IPS DF 4.7 (cell line): ENCODE measurements around the gene TARM1.
"Not testable (repeated sequence)": the region's sequence is repeated elsewhere in the genome, so short reads cannot be mapped to it uniquely, and the experiment has no call there.

Source experiments
- DNase-seq: peaks from one replicate; pipeline ENCODE4 v3.0.0-alpha.2; 2013; ENCODE audit warnings: low spot score; ENCODE audit errors: extremely low read depth

Gene TARM1

DNA sequence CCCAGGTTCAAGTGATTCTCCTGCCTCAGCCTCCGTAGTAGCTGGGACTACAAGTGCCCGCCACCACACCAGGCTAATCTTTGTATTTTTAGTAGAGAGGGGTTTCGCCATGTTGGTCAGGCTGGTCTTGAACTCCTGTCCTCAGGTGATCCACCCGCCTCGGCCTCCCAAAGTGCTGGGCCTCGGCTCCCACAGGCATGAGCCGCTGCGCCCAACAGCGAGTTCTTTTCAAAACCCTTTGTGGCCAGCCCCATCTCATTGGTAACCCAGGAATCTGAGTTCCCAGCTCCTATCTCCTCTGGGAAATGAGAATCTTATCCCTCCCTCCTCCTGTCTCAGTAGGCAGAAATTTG lies 18.7 kb upstream of the TARM1 start:
- DNase-seq = not testable (repeated sequence)

GRCh38 chr19:54099190-54099902 lies 18.2 kb upstream of the TARM1 start:
- no peak for DNase-seq

- no peak for DNase-seq
These were observed 15.5 kb upstream of the TARM1 start for GRCh38 chr19:54096617-54097106.

- DNase-seq = not testable (repeated sequence)
These were observed 14.9 kb upstream of the TARM1 start for GRCh38 chr19:54095859-54096616.

DNA sequence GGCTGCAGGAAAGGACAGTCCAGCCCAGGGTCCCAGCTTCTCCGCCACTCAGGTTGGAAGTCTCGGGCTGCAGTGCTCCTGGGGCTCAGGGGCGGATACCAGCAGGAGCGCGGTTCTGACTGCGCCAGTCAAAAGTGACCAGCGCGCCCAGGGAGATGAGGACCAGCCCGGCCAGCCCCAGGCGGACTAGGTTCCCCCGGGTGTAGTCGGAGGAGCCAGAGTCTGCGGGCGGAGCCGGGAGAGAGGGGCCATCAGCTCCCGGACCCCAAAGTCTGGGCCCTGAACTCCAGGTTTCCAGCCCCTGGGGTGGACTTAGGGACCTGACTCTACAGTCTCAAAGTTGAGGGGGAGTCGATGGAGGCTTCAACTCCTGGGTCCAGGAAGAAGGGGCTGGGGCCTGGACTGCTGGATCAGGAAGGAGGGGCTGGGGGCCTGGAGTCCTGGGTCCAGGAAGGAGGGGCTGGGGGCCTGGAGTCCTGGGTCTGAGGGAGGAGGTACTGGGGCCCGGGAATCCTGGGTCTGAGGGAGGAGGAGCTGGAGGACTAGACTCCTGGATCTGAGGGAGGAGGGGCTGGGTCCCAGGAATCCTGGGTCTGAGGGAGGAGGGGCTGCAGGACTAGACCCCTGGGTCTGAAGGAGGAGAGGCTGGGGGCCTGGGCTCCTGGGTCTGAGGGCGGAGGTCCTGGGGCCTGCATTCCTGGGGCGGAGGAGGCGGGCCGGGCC lies 14.1 kb upstream of the TARM1 start:
- no peak for DNase-seq

DNA sequence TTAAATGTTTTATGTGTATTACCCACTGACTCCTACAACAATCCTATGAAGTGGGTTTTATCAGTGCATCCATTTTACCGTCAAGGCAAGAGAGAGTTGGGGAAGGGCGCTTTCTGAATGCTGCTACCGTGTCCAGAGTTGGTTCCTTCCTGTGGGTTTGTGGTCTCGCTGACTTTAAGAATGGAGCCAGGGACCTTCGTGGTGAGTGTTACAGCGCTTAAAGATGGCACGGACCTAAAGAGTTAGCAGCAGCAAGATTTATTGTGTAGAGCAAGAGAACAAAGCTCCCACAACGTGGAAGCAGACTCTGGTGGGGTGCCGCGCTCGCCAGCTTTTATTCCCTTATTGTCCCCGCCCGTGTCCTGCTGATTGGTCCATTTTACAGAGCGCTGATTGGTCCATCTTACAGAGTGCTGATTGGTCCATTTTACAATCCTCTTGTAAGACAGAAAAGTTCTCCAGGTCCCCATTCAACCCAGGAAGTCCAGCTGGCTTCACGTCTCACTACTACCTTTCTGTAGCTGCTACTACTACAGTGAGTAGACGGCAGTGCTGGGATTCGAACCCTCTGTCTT lies 13.3 kb upstream of the TARM1 start:
- no peak for DNase-seq

DNA sequence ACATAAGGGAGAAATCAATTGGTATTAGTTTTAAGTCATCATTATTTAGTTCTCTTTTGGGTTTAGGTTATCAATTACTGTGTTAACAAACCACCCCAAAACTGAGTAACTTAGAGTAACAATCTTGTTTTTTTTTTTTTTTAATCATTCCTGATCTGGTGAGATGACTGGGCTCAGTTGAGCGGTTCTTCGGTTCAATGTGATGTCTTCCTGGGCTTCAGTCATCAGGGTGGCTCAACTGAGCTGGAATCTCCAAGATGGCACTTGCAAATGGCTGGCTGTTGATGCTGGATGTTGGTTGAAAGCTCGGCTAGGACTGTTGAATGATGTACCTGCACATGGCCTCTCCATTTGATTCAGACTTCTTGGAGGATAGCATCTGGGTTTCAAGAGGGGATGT lies 3.2 kb upstream of the TARM1 start:
- DNase-seq = no peak

DNA sequence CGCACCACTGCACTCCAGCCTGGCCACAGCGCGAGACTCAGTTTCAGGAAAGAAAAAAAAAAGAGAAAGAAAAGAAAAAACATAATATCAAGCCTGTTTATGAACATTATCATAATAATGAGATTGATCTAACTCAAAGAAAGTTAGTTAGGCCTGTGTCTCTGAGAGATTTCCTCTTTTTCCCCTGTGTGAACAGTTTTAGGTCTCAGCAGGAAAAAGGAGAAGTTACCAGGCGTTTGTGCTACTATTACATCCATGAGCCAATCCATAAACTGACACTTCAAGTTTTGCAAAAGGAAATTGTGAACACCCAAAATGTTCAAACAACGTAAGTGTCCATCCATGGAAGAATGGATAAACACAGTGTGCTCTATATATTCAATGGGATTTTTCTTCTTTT lies 3.8 kb downstream of the TARM1 start:
- no peak for DNase-seq

DNA sequence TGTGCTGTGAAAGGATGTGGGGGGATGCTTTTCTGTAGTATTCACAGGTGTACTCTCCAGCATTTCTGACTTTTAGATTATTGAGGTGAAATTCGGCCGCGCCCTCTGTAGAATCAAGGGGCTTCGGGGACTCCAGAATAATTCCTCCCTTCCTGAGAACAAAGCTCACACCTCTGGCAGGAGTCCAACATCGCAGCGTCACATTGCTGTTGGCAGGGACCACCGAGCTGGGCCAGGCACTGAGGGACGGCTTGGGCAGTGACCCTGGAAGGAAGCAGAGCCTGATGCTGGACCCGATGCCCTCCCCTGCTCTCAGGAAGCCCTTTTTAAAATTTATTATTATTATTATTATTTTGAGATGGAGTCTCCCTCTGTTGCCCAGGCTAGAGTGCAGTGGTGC lies 6.3 kb downstream of the TARM1 start:
- DNase-seq = no peak

DNA sequence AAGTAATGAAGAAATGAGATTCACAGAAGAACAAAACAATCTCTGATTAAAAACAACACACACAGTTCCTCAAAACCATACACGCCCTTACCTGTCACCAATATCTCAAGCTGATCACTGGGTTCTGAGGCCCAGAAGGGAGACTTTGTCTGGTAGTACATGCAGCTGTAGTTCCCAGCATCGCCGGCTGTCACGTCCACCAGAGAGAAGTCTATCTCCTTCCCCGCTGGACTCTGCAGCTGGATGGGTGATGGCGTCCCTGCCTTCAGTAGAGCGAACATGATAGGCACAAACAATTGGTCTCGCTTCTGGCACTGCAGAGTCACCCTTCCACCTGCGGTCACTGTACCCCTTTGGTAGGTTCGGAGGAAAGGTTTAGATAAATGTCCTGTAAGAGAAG lies 7.3 kb downstream of the TARM1 start:
- no peak for DNase-seq

GRCh38 chr19:54069470-54069869 lies 11.7 kb downstream of the TARM1 start:
- DNase-seq = no peak

DNA sequence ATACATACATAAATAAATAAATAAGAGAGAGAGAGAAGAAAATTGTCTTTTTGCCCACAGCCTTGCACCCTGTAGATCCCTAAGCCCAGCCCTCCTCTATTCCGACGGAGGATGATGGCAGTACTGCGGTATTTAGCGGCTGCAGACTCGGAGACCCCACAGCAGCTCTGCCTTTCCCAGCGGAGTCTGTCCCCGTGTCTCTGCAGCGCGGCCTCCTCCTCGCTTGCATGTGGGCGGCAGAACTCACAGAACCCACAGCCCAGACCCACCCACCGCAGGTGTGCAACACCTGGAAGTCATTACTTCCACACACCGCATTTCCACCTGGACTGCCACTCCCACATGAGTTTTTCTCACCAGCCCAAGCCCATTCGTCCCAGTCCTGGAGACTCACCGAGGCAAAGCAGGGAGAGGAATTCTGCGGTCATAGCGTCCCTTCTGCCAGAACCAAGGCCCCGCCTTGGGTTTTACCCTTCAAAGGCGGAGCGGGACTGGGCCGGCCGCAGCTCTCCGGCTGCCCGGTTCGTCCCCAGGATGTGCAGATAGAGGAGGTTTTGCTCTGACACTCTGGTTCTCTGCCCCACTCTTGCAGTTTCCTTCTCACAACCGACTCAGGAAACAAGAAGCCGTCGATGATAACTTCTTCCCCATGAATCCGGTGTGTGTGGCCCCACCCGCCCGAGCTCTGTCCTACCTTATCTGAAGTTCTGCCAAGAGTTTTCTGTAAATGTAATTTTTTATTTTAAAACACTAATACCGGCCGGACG lies 17.6 kb downstream of the TARM1 start, which contains the start of gene VSTM1:
VSTM1 (minus strand) TSS at position 548 of the 767 bp plus-strand sequence; CDS start at position 428, 120 bp downstream.
- DNase-seq = no peak

- no peak for DNase-seq
These were observed 18.5 kb downstream of the TARM1 start for GRCh38 chr19:54062643-54063042.

GRCh38 chr19:54047616-54048015 lies 33.5 kb downstream of the TARM1 start:
- no peak for DNase-seq

GRCh38 chr19:54045771-54046170 lies 35.4 kb downstream of the TARM1 start:
- no peak for DNase-seq

- no peak for DNase-seq
These were observed 38.2 kb downstream of the TARM1 start for GRCh38 chr19:54042989-54043388.

DNA sequence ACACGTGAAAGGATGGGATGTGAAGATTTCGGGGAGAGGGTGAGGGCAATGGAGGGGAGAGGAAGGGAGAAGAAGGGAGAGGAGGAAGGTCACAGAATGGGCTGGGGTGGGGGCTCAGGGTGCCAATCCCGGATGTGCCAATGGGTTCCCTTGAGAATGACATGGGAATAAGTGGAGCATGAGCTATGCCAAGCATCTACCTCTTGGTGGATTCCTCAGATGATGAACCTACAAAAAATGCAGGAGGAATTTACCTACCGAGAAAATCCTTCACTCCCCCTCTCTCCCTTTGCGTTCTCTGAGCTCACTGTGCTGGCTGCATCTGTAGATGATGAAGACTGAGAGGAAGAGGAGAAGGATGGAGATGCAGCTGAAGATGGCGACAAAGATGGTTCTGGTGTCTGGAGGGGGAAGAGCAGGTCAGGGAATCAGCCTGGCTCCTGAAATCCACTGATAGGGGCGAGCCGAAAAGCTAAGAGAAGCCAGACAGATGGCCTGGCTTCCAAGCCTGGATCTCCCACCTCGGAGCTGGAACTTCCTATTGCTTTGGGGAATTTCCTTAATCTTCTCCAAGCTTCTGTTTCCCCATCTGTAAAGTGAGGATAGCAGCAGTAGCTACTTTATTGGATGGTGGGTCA lies 39.1 kb downstream of the TARM1 start:
- DNase-seq = no peak

DNA sequence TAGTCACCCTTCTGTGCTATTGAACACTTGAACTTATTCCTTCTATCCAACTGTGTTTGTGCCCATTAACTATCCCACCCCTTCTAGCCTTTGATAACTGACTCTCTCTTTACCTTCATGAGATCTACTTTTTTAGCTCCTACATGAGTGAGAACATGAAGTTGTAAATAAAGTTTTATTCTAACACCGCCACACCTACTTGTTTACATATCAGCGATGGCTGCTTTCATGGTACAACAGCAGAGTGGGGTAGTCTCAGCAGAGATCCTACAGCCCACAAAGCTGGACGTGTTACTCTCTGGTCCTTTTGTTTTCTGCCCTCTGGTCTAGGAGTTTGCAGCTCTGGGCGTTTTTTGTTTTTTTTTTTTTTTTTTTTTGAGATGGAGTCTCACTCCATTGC lies 41.2 kb downstream of the TARM1 start:
- DNase-seq = no peak

DNA sequence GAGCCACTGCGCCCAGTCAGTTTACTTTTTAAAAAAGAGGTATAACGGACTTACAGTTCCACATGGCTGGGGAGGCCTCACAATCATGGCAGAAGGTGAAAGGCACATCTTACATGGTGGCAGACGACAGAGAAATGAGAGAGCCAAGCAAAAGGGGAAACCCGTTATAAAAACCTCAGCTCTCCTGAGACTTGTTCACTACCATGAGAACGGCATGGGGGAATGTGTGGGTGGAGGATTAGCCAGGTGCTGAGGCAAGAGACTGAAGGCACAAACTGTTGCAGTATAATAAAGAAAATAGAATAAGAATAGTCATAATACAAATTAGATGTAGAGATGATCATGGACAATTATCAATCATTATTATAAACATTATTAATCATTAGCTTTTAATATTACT lies 44.6 kb downstream of the TARM1 start:
- not testable (repeated sequence) for DNase-seq
